Activated T-helper 17 cell treated with anti-CD3 and anti-CD28 coated beads, Interleukin-2, amount 50 U/mL, for 72 hours (primary cell): ENCODE results near the gene PSMD5. TPM values are rescaled to one million over a fixed set of nuclear protein-coding genes. Genes with fewer than 3 reads are reported as not detected.
A peak's percentile ranks its signal among the peaks of the same experiment; 100 is the strongest.

Source experiments
- ATAC-seq: fragments of 150-1000 bp; cut with Tn5 transposase; replicated peaks from 2 replicates; pipeline ENCODE4 v1.10.0; 2021; ENCODE audit warnings: mild to moderate bottlenecking, moderate library complexity
- H3K27ac Mint-ChIP-seq: one replicate; pipeline ENCODE4 v1.8.0; 2022; ENCODE audit warnings: mixed read lengths
- H3K27me3 Mint-ChIP-seq: one replicate; pipeline ENCODE4 v1.8.0; 2022; ENCODE audit warnings: mixed read lengths
- H3K36me3 Mint-ChIP-seq: one replicate; pipeline ENCODE4 v1.8.0; 2022; ENCODE audit warnings: low read depth, mild to moderate bottlenecking, mixed read lengths
- H3K4me1 Mint-ChIP-seq: one replicate; pipeline ENCODE4 v1.8.0; 2022; ENCODE audit warnings: mixed read lengths
- H3K4me3 Mint-ChIP-seq: one replicate; pipeline ENCODE4 v1.8.0; 2022; ENCODE audit warnings: mild to moderate bottlenecking, mixed read lengths
- H3K9me3 Mint-ChIP-seq: one replicate; pipeline ENCODE4 v1.8.0; 2022; ENCODE audit warnings: mixed read lengths
- total RNA-seq, 2 donors: library from RNA; stranded (reverse); gene quantifications; one replicate each; pipeline ENCODE4 v1.2.3, GENCODE V29; 2022

The PSMD5 gene
- total RNA-seq, 2 donors from 2014 or later, result 60.2 to 62.8 TPM

DNA sequence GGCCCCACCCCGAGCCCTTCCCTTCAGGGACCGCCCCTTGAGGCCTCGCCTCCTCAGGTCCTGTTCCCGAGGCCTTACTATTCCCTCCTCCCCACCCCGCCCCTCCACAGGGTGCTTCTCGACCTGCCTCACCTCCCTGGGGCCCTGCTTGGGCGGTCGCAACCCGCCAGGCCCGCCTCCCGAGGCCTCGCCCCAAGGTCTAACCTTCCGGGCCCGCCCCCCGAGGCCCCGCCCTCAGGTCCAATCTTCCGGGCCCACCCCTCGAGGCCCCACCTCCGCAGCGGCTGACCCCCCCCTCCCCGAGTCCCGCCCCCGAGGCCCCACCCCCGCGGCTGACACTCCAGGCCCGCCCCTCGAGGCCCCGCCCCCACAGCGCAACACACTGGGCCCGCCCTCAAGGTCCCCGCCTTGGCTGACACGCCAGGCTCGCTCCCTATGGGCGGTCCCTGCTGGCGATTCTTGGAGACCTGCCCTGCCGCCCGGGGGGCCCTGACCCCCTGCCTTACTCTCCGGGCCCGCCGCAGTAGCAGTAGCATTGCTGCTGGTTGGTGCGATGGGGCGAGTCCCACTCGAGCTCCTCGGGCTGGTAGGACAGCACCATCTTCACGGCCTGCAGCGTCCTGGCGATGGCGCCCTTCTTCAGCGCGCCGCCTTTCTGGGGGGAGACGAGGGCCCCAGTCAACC, 26.1 kb upstream of the PSMD5 start:
- Mint-ChIP-seq H3K27me3 (no peaks in the 10 kb centered on the region), H3K36me3 (peaks cover 87% of the 10 kb centered on the region), H3K9me3 (no peaks in the 10 kb centered on the region), H3K27ac (peak overlapping the region; percentile 87), H3K4me1 (peaks cover 16% of the 10 kb centered on the region), H3K4me3 (peak overlapping the region; percentile 89)
- peak; percentile 89 for ATAC-seq

DNA sequence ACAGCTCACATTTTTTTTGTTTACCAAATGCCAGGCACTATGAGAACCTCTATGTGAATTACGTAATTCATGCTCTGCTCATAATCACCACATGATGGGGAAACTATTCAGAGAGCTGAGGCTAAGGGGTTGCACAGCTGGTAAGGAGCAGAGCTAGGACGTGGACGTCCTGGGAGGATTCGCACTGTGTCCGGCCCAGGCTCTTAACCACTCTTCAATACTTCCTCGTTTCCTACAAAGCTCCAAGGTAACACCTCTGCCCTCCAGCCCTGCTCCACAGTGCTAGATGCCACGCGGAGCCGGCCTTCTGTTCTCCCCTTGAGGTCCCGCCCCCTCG, 25.6 kb upstream of the PSMD5 start:
- Mint-ChIP-seq H3K4me3 (peak overlapping the region; percentile 89), H3K27ac (peak overlapping the region; percentile 58), H3K36me3 (peaks cover 87% of the 10 kb centered on the region), H3K9me3 (no peaks in the 10 kb centered on the region), H3K27me3 (no peaks in the 10 kb centered on the region), H3K4me1 (peaks cover 11% of the 10 kb centered on the region)
- peak; percentile 1 for ATAC-seq

DNA sequence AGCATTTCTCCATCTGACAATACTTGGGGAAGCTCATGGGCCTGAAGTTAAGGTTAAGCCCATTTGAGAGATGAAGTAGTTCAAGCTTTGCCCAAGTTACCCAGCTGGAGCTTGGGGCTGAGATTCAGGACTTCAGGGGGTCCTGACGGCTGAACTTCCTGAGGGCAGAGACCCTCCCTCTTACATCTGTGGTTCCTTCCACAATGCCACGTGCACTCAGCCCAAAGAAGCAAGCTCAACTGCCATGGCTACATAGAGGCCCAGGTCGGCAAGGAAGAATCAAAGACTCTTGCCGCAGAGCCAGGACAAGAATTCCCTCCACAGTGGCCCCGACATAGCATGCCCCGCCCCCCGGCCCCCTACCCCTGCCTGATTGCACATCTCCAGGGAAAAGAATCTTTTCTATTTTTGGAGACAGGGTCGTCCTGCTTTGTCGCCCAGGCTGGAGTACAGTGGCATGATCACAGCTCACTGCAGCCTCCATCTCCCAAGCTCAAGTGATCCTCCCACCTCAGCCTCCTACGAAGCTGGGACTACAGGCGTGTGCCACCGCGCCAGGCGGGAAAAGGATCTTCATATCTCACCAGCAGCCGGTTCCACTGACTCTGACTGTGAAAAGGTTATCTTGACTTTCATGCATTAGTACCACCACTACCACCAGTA, 25.1 kb upstream of the PSMD5 start:
- H3K27me3 Mint-ChIP-seq, result no peaks in the 10 kb centered on the region
- no peak for ATAC-seq
- peaks cover 6% of the 10 kb centered on the region for H3K4me1 Mint-ChIP-seq
- H3K9me3 Mint-ChIP-seq, result no peaks in the 10 kb centered on the region
- peak overlapping the region; percentile 89 for H3K4me3 Mint-ChIP-seq
- peak overlapping the region; percentile 58 for H3K27ac Mint-ChIP-seq
- H3K36me3 Mint-ChIP-seq, result peaks cover 87% of the 10 kb centered on the region

DNA sequence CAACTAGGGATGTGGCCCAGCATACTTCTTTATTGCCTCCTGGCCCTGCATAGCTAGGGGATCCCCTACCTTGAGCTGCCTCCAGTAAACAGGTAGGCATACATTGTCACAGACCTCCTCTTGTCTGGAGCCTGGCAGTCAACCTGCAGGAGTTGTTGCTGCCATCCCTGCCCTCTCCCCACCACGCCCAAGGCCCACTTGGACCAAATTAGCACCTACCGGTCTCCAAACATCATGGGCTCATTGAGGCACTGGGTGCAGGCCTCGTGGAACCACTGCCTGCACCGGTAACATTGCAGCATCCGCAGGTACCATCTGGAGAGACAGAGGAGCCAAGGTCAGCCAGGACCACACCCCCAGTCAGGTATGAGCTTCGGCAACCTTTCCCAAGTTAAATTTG, 23.9 kb upstream of the PSMD5 start:
- no peak overlapping the region for H3K4me3 Mint-ChIP-seq
- H3K4me1 Mint-ChIP-seq, result no peaks in the 10 kb centered on the region
- ATAC-seq, result no peak
- peak overlapping the region; percentile 9 for H3K27ac Mint-ChIP-seq
- no peaks in the 10 kb centered on the region for H3K27me3 Mint-ChIP-seq
- peaks cover 87% of the 10 kb centered on the region for H3K36me3 Mint-ChIP-seq
- no peaks in the 10 kb centered on the region for H3K9me3 Mint-ChIP-seq

DNA sequence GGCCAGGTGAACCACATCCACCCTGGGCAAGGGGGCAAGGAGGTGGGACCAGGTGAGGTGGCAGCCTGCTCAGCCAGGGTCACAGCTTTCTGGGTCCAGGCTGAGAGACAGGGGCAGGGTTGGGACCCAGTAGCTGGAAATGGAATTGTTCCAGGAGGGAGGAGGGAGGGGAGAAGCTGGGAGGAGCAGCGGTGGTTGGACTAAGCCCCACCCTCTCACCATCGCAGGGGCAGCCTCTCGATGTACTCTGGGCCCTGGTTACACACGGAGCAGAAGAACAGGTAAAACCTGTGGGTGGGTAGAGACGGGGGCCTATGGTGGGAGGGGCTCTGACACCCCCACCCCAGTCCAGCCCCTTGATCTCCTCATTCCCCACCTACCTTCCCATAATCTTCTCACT, 23.1 kb upstream of the PSMD5 start:
- Mint-ChIP-seq H3K4me1 (peaks cover 2% of the 10 kb centered on the region), H3K4me3 (no peak overlapping the region), H3K36me3 (peaks cover 87% of the 10 kb centered on the region), H3K27ac (no peak overlapping the region), H3K9me3 (no peaks in the 10 kb centered on the region), H3K27me3 (no peaks in the 10 kb centered on the region)
- no peak for ATAC-seq

DNA sequence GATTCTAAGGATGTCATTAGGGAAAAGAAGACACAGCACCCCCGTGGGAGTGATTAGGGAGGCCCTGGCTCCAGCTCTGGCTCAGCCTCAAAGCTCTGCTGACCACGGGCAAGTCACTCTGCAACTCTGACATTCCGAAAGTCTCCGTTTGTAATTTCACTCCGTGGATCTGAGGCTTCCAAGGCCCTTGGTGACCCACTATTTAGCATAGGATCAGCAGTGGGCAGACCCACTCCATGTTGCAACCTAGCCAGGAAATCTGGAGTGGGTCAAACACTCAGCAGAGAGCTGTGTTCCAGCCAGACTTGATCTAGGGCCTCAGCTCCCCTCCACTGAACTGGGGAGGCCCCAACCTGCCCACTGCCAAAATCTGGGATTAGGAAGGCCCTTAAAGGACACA, 22.5 kb upstream of the PSMD5 start:
- no peaks in the 10 kb centered on the region for H3K27me3 Mint-ChIP-seq
- H3K4me1 Mint-ChIP-seq, result peaks cover 8% of the 10 kb centered on the region
- no peak for ATAC-seq
- no peaks in the 10 kb centered on the region for H3K9me3 Mint-ChIP-seq
- no peak overlapping the region for H3K27ac Mint-ChIP-seq
- H3K4me3 Mint-ChIP-seq, result no peak overlapping the region
- peaks cover 87% of the 10 kb centered on the region for H3K36me3 Mint-ChIP-seq

DNA sequence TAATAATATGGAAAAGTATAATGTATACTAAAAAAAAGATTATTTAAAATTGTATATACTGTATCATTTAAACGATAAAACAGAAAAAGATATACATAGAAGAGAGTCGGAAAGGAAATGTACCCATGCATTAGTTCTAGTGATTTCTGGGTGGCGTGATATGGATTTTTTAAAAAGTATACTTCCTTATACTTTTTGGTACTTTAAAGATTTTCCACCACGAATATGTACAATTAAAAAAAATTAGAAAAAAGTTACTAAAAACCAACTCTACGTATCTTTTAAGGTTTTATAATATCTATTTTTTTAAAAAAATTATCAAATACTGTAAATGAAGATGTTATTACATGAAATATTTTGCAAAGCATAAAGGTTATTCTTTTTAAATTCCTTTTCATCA, 22.0 kb upstream of the PSMD5 start:
- Mint-ChIP-seq H3K4me1 (peaks cover 10% of the 10 kb centered on the region), H3K9me3 (no peaks in the 10 kb centered on the region), H3K27ac (no peak overlapping the region), H3K36me3 (peaks cover 87% of the 10 kb centered on the region), H3K4me3 (no peak overlapping the region), H3K27me3 (no peaks in the 10 kb centered on the region)
- ATAC-seq, result no peak

DNA sequence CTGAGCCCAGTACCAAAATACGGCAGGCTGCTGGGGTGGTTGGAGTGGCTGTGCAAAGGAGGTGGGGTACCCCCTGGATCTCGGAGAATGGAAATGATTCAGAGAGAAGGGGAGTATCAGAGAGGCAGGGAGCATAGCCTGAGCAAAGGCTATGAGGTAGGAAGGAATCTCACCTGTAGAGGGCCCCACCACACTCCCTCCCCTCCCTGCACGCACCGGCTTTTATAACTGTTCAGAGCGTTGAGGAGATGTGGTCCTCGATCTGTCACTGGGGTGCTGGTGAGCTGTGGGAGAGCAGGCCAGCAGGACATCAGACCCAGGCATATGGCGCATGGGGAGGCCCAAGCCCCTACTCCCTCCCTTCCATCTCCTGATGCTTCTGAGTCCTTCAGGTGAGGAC, 21.1 kb upstream of the PSMD5 start:
- H3K4me1 Mint-ChIP-seq, result peaks cover 10% of the 10 kb centered on the region
- H3K27ac Mint-ChIP-seq, result peak overlapping the region; percentile 59
- ATAC-seq, result no peak
- H3K9me3 Mint-ChIP-seq, result no peaks in the 10 kb centered on the region
- no peak overlapping the region for H3K4me3 Mint-ChIP-seq
- peaks cover 87% of the 10 kb centered on the region for H3K36me3 Mint-ChIP-seq
- no peaks in the 10 kb centered on the region for H3K27me3 Mint-ChIP-seq

DNA sequence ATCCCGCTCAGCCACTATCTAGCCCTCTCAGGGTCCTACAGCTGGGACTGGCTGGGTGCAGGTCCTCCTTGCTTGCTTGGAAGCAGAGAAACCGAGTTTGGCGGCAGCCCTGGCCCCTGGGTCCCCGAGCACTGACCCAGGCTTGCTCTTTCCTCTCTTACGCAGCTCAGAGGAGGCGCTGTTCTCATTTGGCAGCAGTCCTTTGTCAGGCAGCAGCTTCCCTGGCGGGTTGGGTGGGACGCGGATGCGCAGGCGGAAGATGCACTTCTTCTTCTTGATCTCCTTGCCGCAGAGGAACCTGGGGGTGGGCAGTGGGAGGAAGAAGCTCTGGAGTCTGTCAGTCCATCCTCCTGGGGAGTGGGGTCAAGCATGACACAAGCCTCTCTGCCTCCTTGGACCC, 19.7 kb upstream of the PSMD5 start:
- no peaks in the 10 kb centered on the region for H3K27me3 Mint-ChIP-seq
- H3K9me3 Mint-ChIP-seq, result no peaks in the 10 kb centered on the region
- H3K27ac Mint-ChIP-seq, result peak overlapping the region; percentile 34
- no peak for ATAC-seq
- peaks cover 10% of the 10 kb centered on the region for H3K4me1 Mint-ChIP-seq
- H3K4me3 Mint-ChIP-seq, result no peak overlapping the region
- H3K36me3 Mint-ChIP-seq, result peaks cover 92% of the 10 kb centered on the region

DNA sequence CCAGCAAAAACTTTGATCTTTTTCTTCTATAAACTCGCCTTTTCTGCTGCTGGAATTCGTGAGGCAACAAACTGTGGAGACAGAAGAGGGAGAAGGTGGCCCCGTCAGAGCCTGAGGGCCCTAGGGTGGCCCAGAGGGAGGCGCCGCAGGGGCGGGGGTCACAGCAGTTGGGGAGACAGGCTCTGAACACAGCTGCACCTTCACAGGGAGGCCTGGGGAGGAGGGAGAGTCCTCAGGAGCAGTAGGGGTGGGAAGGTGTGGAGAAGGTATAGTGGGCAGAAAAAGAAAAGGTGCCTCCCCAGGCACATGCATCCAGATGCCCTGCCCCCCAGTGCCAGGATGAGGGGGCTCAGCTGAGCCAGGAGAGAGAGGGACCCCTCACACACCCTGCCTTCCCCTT, 19.2 kb upstream of the PSMD5 start:
- H3K9me3 Mint-ChIP-seq, result no peaks in the 10 kb centered on the region
- H3K4me1 Mint-ChIP-seq, result peaks cover 10% of the 10 kb centered on the region
- H3K36me3 Mint-ChIP-seq, result peaks cover 95% of the 10 kb centered on the region
- H3K27me3 Mint-ChIP-seq, result no peaks in the 10 kb centered on the region
- peak overlapping the region; percentile 74 for H3K27ac Mint-ChIP-seq
- no peak for ATAC-seq
- H3K4me3 Mint-ChIP-seq, result no peak overlapping the region

DNA sequence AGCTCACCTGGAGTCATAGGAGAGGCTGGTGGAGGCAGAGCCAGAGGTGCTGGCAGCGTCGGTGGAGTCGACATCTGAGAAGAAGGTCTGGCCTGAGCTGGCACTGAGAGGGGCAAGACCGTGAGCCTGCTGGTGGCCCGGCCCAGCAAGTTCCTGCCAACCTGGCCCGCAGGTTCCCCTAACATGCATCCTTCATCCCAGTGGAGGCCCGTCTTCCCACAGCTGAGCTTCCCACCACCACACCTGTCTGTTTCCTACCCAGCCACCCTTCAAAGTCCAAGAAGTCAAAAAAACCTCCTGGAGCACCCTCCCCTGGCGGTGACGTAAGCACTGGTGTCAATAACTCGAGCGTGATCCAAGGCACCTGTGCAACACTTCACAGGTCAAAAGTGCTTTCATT, 17.4 kb upstream of the PSMD5 start:
- H3K27me3 Mint-ChIP-seq, result no peaks in the 10 kb centered on the region
- H3K9me3 Mint-ChIP-seq, result no peaks in the 10 kb centered on the region
- peaks cover 95% of the 10 kb centered on the region for H3K36me3 Mint-ChIP-seq
- H3K4me1 Mint-ChIP-seq, result peaks cover 10% of the 10 kb centered on the region
- no peak for ATAC-seq
- H3K4me3 Mint-ChIP-seq, result no peak overlapping the region
- H3K27ac Mint-ChIP-seq, result peak overlapping the region; percentile 74

DNA sequence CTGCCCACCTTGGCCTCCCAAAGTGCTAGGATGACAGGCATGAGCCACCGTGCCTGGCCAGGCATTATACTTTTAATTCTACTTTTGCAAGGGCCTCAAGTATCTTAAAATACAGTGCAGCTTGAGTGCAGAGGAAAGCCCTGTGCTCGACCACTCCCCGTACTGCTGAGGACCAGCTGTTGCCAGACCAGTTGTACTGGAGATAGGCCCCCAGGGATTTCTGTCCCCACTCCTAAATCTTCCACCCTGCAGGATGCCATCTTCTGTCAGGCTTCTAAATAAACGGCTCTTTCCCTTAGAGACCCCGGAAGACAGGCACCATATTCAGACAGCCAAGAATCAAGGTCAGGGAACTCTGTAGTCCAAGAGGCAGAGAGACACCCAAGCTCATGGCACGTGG, 16.6 kb upstream of the PSMD5 start:
- H3K27me3 Mint-ChIP-seq, result no peaks in the 10 kb centered on the region
- H3K4me1 Mint-ChIP-seq, result peaks cover 10% of the 10 kb centered on the region
- H3K9me3 Mint-ChIP-seq, result no peaks in the 10 kb centered on the region
- ATAC-seq, result no peak
- peaks cover 99% of the 10 kb centered on the region for H3K36me3 Mint-ChIP-seq
- no peak overlapping the region for H3K4me3 Mint-ChIP-seq
- no peak overlapping the region for H3K27ac Mint-ChIP-seq

DNA sequence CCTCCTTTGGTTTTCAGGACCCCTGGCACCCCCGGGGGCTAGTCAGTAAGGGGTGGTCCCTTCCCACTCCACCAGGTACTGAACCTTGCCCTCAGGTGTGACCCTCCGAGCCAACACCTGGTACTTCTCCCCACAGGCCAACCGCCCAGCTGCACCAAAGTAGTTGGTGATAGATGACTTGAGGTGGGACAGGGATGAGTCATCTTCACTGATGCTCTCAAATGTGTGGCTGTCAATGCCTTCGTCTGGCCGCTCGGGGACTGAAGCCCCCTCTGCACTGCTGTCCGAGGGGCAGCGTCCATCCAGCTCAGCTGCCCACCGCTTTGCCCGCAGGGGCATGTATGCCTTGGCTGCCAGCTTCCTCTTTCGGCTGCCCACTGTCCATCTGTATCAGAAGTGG, 15.2 kb upstream of the PSMD5 start:
- H3K27ac Mint-ChIP-seq, result peak overlapping the region; percentile 3
- no peak overlapping the region for H3K4me3 Mint-ChIP-seq
- peaks cover 99% of the 10 kb centered on the region for H3K36me3 Mint-ChIP-seq
- H3K9me3 Mint-ChIP-seq, result no peaks in the 10 kb centered on the region
- no peak for ATAC-seq
- no peaks in the 10 kb centered on the region for H3K27me3 Mint-ChIP-seq
- H3K4me1 Mint-ChIP-seq, result peaks cover 10% of the 10 kb centered on the region

DNA sequence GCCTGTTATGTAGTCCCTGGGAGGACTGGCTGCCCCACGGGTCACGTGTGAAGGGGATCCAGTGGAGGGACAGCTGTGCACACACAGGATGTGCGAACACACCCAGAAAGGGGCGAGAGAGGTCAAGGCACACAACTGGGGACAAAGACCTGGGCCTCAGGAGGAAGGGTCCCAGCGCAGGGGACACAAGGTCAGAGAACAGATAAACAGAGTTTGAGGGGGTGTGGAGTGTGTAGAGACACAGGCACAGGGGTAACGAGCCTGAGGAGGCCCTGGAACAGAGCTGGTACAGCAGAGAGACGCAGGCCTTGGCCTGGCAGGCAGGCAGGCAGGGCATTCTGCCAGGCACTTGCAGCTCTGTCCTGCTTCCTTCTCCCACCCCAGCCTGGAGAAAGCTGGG, 14.8 kb upstream of the PSMD5 start:
- no peak for ATAC-seq

DNA sequence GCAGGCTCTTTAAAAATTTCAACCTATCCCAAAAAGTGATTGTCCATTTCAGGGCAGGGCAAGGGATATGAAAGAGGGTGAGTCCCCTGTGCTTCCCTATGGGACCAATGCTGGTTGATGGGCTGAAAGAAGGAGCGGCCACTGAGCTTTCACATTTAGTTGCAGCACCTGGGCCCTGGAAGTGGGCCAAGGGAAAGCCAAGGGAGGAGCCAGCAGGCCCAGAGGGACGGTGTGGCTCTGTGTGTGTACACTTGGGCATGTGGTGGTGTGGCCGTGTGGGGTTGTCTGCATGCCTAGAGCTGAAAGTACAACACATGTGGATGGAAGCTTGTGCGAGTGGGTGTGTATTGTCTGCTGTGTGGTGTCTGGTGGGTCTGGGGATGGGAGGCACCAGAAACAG, 14.0 kb upstream of the PSMD5 start:
- H3K36me3 Mint-ChIP-seq, result peaks cover 99% of the 10 kb centered on the region
- no peaks in the 10 kb centered on the region for H3K9me3 Mint-ChIP-seq
- H3K27me3 Mint-ChIP-seq, result no peaks in the 10 kb centered on the region
- peak; percentile 7 for ATAC-seq
- no peak overlapping the region for H3K4me3 Mint-ChIP-seq
- peak overlapping the region; percentile 69 for H3K27ac Mint-ChIP-seq
- H3K4me1 Mint-ChIP-seq, result peaks cover 10% of the 10 kb centered on the region

More for the DNA sequence above, 14.8 kb upstream of the PSMD5 start:
- H3K9me3 Mint-ChIP-seq, result no peaks in the 10 kb centered on the region
- peak overlapping the region; percentile 38 for H3K27ac Mint-ChIP-seq
- peaks cover 10% of the 10 kb centered on the region for H3K4me1 Mint-ChIP-seq
- no peak overlapping the region for H3K4me3 Mint-ChIP-seq
- peaks cover 99% of the 10 kb centered on the region for H3K36me3 Mint-ChIP-seq
- H3K27me3 Mint-ChIP-seq, result no peaks in the 10 kb centered on the region
